IPS-18c (cell line): Measurements from ENCODE around the gene DPF1.
"Not testable (repeated sequence)": the region's sequence is repeated elsewhere in the genome, so short reads cannot be mapped to it uniquely, and the experiment has no call there.

Experiments
- H3K4me3 ChIP-seq: 2 replicates; pipeline ENCODE4 v1.7.0; 2013; ENCODE audit warnings: low read depth, mild to moderate bottlenecking, low read length, moderate library complexity; ENCODE audit not compliant: insufficient read depth
- H3K9me3 ChIP-seq: one replicate; pipeline ENCODE4 v1.6.1; 2013; ENCODE audit warnings: mild to moderate bottlenecking, low read length, moderate library complexity; ENCODE audit not compliant: control insufficient read depth, insufficient read depth

DPF1 gene

GRCh38 chr19:38224014-38224862 is at the start of gene DPF1:
Gene DPF1, minus strand, starts transcription at chr19:38224222. Its CDS starts 80 bp downstream, at chr19:38224142.
- Histone ChIP-seq H3K9me3 (peaks cover 2% of the 10 kb centered on the region), H3K4me3 (peak within 1 kb of the TSS; percentile 64)

DNA sequence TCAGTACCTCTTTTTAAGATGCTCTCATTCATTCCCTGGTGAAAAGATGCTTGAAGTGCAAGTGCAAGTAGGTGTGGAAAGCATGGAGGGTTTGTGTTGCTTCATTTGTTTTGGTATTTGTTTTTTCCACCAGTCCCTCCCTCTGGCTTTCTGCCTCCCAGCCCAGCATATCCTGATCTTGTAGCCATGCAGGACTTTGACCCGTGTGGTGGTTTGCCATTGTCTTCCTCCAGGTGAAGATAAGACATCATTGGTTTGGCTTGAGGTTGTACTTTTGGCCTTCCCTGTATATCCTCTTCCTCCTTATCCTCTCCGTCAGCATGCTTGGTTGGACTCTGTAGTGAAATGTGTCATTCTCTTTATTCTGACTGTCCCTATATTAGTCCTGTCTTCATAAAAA is 49.5 kb upstream of the DPF1 start:
- H3K4me3 ChIP-seq = no peak overlapping the region
- H3K9me3 ChIP-seq = no peaks in the 10 kb centered on the region

DNA sequence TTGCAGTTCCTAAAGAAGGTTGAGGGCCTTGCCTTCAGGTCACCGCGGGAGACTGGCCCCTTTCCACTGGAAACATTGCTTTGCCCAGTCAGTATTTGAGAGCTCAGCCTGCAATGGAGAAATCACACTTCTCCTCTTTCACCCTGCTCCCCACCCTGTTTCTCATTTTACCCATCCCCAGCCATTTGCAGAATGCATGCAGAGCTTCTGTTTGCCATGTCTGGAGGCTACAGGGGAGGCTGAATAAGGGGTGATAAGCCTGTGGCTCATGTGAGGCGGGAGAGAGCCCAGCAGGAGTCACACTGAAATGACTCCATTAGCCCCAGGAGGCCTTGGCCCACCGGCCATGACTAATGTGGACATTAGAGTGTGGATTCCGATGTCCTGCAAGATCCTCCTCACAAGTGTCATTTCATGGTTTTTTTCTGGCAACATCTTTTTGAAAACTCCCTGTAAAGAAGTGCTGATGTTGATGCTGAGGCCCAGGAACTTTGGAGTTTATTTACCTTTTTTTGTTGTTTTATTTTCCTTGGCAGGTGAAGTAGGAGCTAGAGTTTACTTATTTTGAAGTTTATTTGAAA is 46.7 kb upstream of the DPF1 start:
- Histone ChIP-seq H3K9me3 (no peaks in the 10 kb centered on the region), H3K4me3 (no peak overlapping the region)

GRCh38 chr19:38268539-38268938 is 44.5 kb upstream of the DPF1 start:
- H3K4me3 ChIP-seq = no peak overlapping the region

GRCh38 chr19:38267761-38268483 is 43.9 kb upstream of the DPF1 start:
- no peaks in the 10 kb centered on the region for H3K9me3 ChIP-seq
- no peak overlapping the region; the same call in 1 of the 2 replicates for H3K4me3 ChIP-seq

More at GRCh38 chr19:38268539-38268938, 44.5 kb upstream of the DPF1 start:
- H3K9me3 ChIP-seq = no peaks in the 10 kb centered on the region

GRCh38 chr19:38266981-38267597 is 43.1 kb upstream of the DPF1 start:
- Histone ChIP-seq H3K9me3 (no peaks in the 10 kb centered on the region), H3K4me3 (peak overlapping the region; percentile 28)

- Histone ChIP-seq H3K9me3 (no peaks in the 10 kb centered on the region), H3K4me3 (peak overlapping the region; percentile 95)
These were observed 42.0 kb upstream of the DPF1 start for GRCh38 chr19:38265921-38266429.

DNA sequence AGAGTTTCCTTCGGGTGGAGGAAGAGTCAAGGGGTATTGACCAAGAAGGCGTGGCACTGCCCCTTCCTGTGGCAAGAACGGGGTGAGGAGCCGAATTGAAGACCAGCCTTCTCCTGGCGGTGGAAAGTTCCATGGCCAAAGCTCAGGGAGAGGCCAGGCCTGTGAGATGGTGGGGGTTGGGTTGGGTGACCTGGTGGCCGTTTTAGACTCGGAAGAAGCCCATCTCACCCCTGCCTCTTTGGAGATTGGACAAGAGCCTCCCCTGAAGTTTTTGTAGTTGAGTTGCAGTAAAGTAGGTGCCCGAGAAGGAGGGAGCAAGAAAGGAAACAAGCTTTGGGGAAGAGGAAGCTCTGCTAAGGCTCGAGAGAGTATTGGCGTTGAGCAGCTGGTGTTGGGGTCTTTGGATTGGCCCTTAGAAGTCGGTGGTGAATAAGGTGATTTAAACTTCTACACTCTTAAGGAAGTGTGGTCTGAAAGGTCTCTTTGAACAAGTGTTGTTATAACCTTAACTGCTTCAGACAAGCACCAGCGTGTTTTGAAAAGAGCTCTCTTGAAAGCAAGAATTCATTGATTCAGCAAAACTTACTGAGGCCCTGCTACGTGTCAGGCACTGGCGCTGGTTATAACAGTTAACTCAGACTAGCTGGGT is 41.3 kb upstream of the DPF1 start:
- Histone ChIP-seq H3K4me3 (peak overlapping the region; percentile 95), H3K9me3 (no peaks in the 10 kb centered on the region)

DNA sequence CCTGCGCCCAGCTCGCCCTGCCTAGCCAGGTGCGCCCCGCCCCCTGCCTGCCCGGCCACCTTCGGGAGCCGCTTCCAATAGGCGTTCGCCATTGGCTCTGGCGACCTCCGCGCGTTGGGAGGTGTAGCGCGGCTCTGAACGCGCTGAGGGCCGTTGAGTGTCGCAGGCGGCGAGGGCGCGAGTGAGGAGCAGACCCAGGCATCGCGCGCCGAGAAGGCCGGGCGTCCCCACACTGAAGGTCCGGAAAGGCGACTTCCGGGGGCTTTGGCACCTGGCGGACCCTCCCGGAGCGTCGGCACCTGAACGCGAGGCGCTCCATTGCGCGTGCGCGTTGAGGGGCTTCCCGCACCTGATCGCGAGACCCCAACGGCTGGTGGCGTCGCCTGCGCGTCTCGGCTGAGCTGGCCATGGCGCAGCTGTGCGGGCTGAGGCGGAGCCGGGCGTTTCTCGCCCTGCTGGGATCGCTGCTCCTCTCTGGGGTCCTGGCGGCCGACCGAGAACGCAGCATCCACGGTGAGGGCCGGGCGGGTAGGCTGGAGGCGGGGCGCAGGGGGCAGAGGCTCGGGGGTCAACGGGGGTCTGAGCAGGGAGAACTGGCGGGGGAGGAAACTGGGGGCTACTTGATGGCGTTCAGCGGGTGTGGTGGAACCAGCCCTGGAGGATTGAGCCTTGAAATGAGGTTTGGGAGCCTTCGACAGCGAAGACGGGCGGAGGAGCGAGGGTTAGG is 40.6 kb upstream of the DPF1 start, which contains the start of gene SPINT2:
SPINT2 (plus strand) TSS at position 88 of the 727 bp plus-strand sequence; CDS start at position 408, 320 bp downstream.
- H3K9me3 ChIP-seq = no peaks in the 10 kb centered on the region
- peak within 1 kb of the TSS; percentile 95 for H3K4me3 ChIP-seq

DNA sequence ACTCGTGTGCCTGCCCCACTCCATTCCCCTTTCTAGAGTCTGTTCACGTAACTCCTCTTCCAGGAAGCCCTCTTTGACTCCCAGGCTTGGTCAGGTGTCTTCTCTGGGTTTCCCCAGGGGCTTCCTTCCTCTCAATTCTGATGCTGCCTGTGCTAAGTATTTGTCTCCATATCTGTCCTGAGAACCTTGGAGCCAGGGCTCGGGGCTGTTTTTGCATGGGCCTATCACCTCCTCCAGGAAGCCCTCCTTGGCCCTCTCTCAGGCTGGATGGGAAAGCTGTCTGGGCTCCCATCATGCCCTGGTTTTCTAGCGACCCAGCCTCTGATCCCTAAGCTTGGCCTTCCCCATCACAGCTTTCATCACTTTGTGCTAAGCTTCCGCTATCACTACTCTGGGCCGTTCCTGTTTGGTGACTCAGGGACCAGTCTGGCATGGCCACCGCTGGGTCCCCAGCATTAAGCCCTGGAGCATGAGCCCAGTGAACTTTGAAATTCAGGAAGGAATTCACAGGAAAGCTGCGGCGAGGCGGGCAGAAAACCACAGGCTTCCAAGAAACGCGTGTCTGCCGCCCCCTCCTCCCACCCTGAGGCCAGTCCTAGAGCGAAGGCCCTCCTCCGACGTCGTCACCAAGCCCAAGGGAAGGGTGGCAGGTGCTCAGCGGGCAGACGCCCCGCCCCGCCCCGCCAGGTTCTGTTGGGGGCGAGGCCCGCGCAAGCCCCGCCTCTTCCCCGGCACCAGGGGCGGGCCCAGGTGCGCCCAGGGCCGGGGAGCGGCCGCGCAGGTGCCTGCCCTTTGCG is 39.9 kb upstream of the DPF1 start:
- Histone ChIP-seq H3K9me3 (no peaks in the 10 kb centered on the region), H3K4me3 (peak overlapping the region; percentile 95)

- no peaks in the 10 kb centered on the region for H3K9me3 ChIP-seq
- no peak overlapping the region for H3K4me3 ChIP-seq
These were observed 38.7 kb upstream of the DPF1 start for GRCh38 chr19:38262585-38263268.

- not testable (repeated sequence) for H3K9me3 ChIP-seq, H3K4me3 ChIP-seq
These were observed 37.9 kb upstream of the DPF1 start for GRCh38 chr19:38261942-38262341.

DNA sequence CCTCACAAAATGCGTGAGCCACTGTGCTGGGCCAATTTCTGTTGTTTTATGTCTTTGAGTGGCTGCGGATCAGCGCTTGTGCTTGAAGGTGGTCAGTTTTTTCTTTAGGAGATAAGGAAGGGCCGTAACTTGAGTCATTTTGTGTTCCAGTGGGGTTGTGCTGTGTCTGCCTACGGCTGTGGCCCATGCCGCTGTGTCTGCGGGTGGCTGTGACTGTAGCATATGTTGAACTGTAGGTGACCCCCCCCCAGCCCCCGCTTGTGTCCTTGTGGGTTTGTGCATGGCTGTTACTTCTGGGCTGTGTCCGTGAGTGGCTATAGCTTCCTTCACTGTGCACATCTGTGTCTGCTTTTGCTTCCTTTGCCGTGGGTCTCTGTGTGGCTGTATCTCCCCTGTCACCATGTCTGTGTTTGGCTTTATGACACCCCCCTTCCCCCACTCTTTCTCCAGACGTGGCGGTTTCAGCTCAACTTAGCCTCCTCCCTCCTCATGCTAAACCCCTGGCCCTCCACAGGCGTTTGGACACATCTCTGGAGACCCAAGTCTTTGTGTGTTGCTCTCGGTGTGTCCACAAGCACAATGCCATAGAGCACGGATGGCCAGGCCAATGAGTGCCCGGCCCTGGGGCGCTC is 31.5 kb upstream of the DPF1 start:
- peak overlapping the region; percentile 54 for H3K4me3 ChIP-seq
- H3K9me3 ChIP-seq = peaks cover 3% of the 10 kb centered on the region

DNA sequence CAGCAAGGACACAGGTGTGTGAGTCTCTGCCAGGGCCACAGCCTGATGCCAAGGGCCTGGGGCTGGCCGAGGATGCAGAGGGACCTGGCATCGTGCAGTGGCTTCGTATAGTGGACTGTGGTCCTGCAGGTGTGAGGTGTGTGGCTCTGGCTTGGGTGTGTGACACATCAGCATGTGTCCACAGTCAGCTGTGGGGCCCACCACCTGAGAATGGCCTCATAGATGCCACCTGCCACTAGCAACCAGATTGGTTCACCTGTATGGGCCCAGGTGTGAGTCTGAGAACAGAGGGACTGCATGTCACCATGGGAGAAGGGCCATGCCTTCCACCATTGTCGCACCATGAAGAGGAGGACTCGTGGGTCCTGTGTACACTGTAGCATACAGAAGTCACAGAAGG is 29.8 kb upstream of the DPF1 start:
- Histone ChIP-seq H3K4me3 (no peak overlapping the region), H3K9me3 (peaks cover 4% of the 10 kb centered on the region)
